Measurements from ENCODE around the gene DLK1. TPM values are rescaled to one million over a fixed set of nuclear protein-coding genes. Genes with fewer than 3 reads are reported as not detected.

The DLK1 gene
- total RNA-seq, 1 donor from 2014 or later, result 8.6 TPM

DNA sequence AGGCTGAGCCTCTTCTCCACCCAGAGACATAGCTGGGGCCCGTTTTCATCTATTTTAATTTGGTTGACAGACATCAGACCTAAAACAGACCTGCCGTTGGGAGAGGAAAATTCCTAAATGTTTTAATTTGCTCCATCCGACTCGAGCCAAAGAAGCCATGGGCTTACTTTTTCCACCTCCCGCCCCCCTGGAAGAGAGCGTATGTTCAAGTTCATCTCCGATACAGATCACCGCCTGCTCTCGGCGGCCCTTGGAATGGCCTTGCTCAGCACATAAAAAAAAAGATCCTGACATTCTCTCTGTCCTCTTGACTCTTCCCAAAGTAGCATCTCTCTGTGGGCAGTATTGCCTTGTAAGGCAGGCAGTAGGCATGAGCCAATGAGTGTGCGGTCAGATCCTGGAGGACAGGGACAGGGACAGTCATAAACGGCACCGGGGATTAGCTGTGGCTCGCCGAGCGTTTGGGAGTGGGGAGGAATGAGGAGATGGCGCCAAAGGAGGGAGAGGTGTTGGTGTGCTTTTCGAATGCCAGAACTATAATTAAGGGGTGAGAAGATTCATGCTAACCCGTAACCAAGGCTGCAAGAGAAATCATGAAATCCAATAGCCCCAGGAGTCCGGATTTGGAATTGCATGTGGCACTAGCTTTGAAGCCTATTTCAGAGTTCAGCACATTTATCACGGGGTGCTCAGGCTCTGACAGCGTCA is 51.3 kb downstream of the DLK1 start:
- no peaks in the 10 kb centered on the region for H3K9me3 ChIP-seq
- no peak for TF ChIP-seq POLR2AphosphoS5 (IDR thresholded peaks at IDR 0.05; ENCODE audit: insufficient read depth in 1 of 2, low read depth in 1 of 2)
- no peak for TF ChIP-seq POLR2A (IDR thresholded peaks at IDR 0.05)
- TF ChIP-seq, protein P1, sequence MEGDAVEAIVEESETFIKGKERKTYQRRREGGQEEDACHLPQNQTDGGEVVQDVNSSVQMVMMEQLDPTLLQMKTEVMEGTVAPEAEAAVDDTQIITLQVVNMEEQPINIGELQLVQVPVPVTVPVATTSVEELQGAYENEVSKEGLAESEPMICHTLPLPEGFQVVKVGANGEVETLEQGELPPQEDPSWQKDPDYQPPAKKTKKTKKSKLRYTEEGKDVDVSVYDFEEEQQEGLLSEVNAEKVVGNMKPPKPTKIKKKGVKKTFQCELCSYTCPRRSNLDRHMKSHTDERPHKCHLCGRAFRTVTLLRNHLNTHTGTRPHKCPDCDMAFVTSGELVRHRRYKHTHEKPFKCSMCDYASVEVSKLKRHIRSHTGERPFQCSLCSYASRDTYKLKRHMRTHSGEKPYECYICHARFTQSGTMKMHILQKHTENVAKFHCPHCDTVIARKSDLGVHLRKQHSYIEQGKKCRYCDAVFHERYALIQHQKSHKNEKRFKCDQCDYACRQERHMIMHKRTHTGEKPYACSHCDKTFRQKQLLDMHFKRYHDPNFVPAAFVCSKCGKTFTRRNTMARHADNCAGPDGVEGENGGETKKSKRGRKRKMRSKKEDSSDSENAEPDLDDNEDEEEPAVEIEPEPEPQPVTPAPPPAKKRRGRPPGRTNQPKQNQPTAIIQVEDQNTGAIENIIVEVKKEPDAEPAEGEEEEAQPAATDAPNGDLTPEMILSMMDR (IDR thresholded peaks at IDR 0.05), result no peak
- DNase-seq (ENCODE audit: extremely low spot score in 2 of 2), result peak in 1 of 2 donors; percentile 69
- H3K4me3 ChIP-seq, result no peak overlapping the region
- intact Hi-C loops (cut with DNase I), result no loop called here
- H3K36me3 ChIP-seq, result no peaks in the 10 kb centered on the region
- H3K4me1 ChIP-seq, result no peaks in the 10 kb centered on the region
- H3K27ac ChIP-seq, result no peak overlapping the region
- H3K27me3 ChIP-seq, result no peaks in the 10 kb centered on the region

DNA sequence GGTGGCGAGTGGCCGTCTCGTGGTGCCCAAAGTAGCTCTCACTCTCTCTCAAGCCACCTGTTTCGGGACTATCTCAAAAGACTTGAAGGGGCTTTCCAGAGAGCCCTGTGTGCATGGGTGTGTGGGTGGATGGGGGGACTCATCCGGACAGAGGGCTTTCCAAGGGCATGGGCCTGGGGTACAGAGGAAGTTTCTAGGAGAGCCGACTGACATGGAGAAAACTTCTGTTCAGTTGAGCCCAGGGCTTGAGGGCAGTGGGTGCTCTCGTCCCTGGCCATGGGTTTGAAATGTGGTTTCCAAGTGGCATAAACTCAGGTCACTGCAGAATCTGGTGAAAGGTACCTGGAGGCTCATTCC is 51.8 kb downstream of the DLK1 start:
- Histone ChIP-seq H3K4me1 (no peaks in the 10 kb centered on the region), H3K36me3 (no peaks in the 10 kb centered on the region), H3K27ac (no peak overlapping the region), H3K4me3 (no peak overlapping the region), H3K9me3 (no peaks in the 10 kb centered on the region), H3K27me3 (no peaks in the 10 kb centered on the region)
- DNase-seq (ENCODE audit: extremely low spot score in 2 of 2), result peak in 1 of 2 donors; percentile 62
- TF ChIP-seq POLR2A (IDR thresholded peaks at IDR 0.05) (no peak), POLR2AphosphoS5 (IDR thresholded peaks at IDR 0.05; ENCODE audit: insufficient read depth in 1 of 2, low read depth in 1 of 2) (no peak)
- TF ChIP-seq, protein P1 (IDR thresholded peaks at IDR 0.05), result no peak
- intact Hi-C loops (cut with DNase I), result no loop called here

DNA sequence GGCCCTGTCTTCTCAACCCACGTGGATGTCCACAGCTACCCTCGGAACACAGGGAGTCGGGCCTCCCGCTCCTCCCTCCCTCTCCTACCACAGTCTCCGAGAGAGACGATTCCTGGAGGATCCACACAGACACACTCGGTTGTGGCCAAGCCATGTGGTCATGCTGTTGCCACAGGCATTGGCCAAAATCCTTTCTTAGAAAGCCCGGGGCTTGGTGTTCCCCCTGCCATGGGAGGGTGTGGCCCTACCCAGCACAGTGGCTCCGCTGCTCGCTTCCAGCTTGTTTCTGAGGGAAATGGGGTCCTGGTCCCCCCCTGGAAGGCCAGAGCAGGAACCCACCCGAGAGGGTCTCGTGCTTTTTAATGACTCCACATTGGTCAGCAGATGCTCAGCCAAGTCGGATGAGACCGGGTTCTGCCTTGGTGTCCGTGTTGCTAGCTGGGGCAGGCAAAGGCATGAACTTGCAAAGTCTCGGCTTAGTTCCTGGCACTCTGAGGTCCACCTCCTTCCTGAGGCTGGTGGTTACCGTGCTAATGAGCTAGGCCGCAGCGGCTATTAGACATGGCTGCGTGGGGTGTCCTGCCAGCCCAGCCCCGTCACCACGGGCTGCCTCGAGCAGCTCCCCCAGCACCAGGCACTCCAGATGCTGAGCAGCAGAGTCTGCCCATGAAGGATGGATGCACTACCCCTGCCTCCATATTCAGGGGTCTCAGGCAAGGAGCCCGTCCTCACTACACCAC is 52.4 kb downstream of the DLK1 start:
- intact Hi-C loops (cut with DNase I), result no loop called here
- peak; percentile 64 to 82 for DNase-seq (ENCODE audit: extremely low spot score in 2 of 2)
- no peaks in the 10 kb centered on the region for H3K36me3 ChIP-seq
- H3K27ac ChIP-seq, result no peak overlapping the region
- H3K4me3 ChIP-seq, result no peak overlapping the region
- no peaks in the 10 kb centered on the region for H3K27me3 ChIP-seq
- H3K9me3 ChIP-seq, result no peaks in the 10 kb centered on the region
- H3K4me1 ChIP-seq, result no peaks in the 10 kb centered on the region
- TF ChIP-seq, protein P1 (IDR thresholded peaks at IDR 0.05), result no peak
- TF ChIP-seq POLR2A (IDR thresholded peaks at IDR 0.05) (no peak), POLR2AphosphoS5 (IDR thresholded peaks at IDR 0.05; ENCODE audit: insufficient read depth in 1 of 2, low read depth in 1 of 2) (no peak)

DNA sequence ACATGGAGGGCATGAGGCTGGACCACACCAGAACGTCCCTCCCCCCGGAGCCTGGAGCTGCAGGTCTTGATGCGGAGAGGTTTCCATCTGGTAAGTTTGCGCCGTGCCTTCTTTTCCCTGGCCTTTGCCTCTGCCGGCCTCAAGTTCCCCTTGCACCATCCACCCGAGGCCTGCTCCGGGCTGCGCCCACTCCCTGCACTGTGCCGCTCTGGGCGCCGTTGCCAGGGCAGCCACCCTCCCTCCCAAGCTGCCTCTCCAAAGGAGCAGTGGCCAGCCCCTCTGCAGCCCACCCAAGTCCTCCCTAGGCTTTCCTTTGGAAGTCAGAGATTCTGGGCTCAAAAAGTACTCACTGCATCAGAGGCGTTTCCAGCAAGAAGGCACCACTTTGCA is 53.0 kb downstream of the DLK1 start:
- Histone ChIP-seq H3K36me3 (no peaks in the 10 kb centered on the region), H3K27ac (no peak overlapping the region), H3K9me3 (no peaks in the 10 kb centered on the region), H3K4me1 (no peaks in the 10 kb centered on the region), H3K27me3 (no peaks in the 10 kb centered on the region), H3K4me3 (no peak overlapping the region)
- DNase-seq (ENCODE audit: extremely low spot score in 2 of 2), result no peak
- TF ChIP-seq, protein P1 (IDR thresholded peaks at IDR 0.05), result no peak
- TF ChIP-seq POLR2AphosphoS5 (IDR thresholded peaks at IDR 0.05; ENCODE audit: insufficient read depth in 1 of 2, low read depth in 1 of 2), result no peak
- no peak for TF ChIP-seq POLR2A (IDR thresholded peaks at IDR 0.05)
- intact Hi-C loops (cut with DNase I), result no loop called here

DNA sequence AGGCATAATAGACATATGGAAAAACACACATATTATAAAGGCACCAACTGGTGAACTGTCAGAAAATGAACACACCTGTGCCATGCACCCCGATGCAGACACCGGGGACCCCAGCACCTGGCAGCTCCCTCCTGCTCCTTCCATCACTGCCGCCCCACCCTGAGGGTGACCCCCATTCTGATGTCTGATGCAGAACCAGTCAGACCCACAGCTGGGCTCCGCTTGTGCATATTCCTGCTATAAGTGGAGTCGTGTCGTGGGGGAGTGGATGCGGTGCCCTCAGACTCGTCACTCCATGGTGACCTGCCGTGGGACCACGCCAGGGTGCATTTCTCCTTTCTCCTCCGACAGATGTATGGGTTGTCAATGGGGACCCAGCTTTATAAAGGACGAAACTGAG is 53.6 kb downstream of the DLK1 start:
- Histone ChIP-seq H3K4me3 (no peak overlapping the region), H3K4me1 (no peaks in the 10 kb centered on the region), H3K27me3 (no peaks in the 10 kb centered on the region), H3K27ac (no peak overlapping the region), H3K9me3 (no peaks in the 10 kb centered on the region), H3K36me3 (no peaks in the 10 kb centered on the region)
- intact Hi-C loops (cut with DNase I), result no loop called here
- DNase-seq (ENCODE audit: extremely low spot score in 2 of 2), result no peak
- TF ChIP-seq, protein P1 (IDR thresholded peaks at IDR 0.05), result no peak
- no peak for TF ChIP-seq POLR2AphosphoS5 (IDR thresholded peaks at IDR 0.05; ENCODE audit: insufficient read depth in 1 of 2, low read depth in 1 of 2)
- no peak for TF ChIP-seq POLR2A (IDR thresholded peaks at IDR 0.05)

All from vagina (tissue), 2 donors.